HG03039 (cell line): ENCODE data around the gene DNAH8.

Experiments used
- ATAC-seq: cut with Tn5 transposase; IDR thresholded peaks from one replicate; pipeline ENCODE4 v1.9.1; 2021; ENCODE audit warnings: mild to moderate bottlenecking, moderate library complexity; ENCODE audit not compliant: unreplicated experiment

Gene DNAH8

GRCh38 chr6:38944655-38945279 lies 229.7 kb downstream of the DNAH8 start:
- no peak for ATAC-seq

GRCh38 chr6:38955861-38956260 lies 240.8 kb downstream of the DNAH8 start:
- no peak for ATAC-seq

DNA sequence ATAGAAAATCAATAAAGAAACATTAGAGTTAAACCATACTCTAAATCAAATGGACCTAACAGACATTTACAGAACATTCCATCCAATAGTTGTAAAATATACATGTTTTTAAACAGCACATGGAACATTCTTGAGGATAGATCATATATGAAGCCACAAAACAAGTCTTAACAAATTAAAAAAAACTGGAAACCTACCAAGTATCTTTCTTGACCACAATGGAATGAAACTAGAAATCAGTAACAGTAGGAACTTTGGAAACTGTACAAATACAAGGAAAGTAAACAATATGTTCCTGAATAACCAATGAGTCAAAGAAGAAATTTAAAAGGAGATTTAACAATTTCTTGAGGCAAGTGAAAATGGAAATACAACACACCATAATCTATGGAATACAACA lies 242.3 kb downstream of the DNAH8 start:
- no peak for ATAC-seq

- no peak for ATAC-seq
These were observed 244.0 kb downstream of the DNAH8 start for GRCh38 chr6:38959138-38959537.

DNA sequence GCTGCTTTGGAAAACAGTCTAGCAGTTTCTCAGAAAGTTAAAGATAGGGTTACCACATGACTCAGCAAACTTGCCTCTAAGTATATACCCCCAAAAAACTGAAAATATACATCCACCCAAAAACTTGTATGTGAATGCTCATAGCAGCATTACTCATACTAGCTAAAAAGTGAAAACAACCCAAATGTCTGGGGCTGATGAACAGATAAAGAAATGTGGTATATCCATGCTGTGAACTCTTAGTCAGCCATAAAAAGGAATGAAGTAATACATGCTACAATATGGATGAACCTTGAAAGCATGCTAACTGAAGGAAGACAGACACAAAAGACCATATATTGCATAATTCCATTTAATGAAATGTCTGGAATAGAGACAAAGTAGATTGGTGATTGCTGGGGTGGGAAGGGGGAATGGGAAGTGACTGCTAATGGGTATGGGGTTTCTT lies 253.6 kb downstream of the DNAH8 start:
- no peak for ATAC-seq

DNA sequence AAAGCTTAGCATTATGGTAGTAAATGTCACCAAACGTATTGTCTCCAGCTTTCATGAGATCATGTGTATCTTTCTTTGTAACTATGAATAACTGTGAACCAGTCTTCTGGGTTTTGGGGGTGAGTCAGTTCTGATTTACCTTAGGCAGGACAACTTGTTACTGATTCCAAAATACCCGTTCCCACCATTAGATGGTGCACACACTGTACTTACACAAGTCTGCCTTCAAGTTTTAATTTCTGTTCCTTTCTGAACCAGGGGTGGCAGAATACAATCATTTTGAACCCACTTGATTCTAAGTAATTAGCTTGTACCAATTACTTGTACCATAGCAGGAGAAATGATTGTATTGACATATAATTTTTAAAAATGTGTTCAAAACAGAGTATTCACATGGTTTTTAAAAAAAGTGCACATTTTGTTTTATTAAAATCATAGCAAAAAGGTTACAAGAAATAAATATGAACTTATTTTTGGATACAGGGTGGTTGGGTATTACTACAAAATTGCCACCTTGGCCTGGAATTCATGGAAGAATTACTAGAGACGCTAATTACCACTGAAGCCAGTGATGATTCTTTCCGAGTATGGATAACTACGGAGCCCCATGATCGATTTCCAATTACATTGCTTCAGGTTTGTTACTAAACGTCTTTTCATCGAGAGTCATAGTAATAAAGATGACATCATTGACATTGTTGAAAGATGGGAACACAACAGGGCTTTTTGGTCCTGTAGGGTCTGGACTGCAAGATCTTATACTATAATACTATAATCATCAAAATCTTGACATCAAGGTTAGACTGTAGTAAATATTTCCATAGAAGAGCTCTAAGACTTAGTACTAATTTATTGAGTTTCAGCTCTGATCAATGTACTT lies 258.3 kb downstream of the DNAH8 start:
- no peak for ATAC-seq

GRCh38 chr6:38974389-38975151 lies 259.5 kb downstream of the DNAH8 start:
- no peak for ATAC-seq

GRCh38 chr6:38975621-38976049 lies 260.5 kb downstream of the DNAH8 start:
- ATAC-seq: no peak

DNA sequence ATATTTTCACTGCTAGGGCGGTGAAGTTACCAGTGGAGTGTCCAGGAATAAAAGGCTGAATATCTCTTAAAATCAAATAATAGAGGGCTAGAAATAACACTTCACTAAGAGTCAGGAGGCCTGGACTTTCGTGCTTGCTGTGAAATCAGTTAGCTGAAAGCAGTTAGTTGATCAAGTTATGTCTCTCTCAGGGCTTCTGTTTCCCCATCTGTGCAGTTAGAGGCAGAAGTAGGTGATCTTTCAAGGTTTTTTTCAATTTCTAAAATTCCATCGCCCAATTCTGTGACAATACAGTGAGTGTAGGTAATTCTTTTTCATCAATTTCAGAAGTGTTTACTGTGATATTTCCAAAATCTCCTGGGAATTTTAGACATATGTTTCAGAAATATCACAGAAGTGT lies 260.9 kb downstream of the DNAH8 start:
- no peak for ATAC-seq

DNA sequence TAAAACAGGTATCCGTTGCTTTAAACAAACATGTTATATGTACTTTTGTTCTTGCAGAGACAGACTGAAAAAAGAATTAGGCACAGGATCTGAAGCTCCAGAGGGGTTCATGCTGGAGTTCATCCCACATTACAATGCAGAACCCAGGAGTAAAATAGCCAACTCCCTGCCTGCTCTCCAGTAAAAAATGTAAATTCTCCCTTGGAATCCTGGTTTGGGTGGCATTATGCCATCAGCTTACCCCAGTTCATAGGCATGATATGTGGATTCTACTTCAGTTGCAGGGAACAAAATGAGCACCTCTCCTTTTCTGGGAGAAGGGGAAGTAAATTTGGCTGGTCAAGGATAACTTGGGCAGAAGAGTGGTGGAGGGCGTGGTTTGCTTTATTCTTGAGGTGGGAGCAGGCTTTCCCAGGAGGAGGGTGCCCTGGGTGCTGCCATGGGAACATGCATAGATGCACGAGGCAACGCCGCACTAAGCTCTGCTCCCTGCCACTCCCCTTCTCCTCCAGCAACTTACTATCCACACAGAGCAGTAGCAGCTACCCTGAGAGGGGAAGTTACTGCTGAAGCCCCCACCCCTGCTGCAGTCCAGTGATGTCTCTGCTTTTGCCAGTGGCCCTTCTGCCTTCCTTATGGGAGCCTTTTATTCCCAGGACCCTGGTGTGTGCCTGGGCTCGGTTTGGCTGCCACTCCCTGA lies 261.8 kb downstream of the DNAH8 start:
- no peak for ATAC-seq

GRCh38 chr6:38978139-38978704 lies 263.1 kb downstream of the DNAH8 start:
- ATAC-seq: no peak

GRCh38 chr6:38982470-38982869 lies 267.4 kb downstream of the DNAH8 start:
- no peak for ATAC-seq

GRCh38 chr6:38984723-38985122 lies 269.6 kb downstream of the DNAH8 start:
- ATAC-seq: no peak

DNA sequence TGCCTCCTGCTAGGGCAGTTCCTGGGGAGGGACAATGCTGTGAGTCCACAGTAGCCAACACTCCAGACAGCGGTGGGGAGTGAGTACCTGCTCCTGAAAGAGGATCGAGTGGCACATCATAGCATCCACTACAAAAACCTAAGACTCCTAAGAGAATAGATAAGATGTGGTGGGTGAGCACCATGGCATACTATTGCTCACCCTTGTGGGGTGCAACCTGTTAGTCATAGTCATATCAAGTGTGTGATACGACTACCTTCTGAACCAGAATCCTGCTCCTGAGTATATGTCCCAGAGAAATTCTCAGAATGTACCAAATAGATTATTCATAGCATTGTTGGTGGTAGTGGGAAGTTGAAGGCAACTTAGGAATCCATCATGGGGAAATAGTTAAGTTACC lies 270.7 kb downstream of the DNAH8 start:
- ATAC-seq: no peak

DNA sequence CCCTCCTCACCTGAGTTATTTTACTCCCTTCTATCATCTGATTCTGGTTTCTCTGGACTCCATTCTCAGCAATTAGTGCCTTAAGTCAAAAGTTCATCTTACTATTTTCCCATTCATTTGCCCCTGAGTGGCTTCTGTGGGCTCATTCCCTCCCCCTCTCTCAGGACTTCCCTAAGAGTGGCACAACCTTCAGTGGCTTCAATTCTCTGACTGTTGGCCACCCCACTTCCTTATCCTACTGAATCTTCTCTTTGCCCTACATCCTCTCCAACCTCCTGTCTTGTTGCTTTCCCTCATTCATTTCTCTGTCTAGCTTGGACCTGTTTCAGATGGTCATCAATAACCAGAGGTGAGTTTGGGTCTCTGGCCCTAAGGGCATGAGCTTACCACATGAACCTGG lies 272.4 kb downstream of the DNAH8 start:
- no peak for ATAC-seq

DNA sequence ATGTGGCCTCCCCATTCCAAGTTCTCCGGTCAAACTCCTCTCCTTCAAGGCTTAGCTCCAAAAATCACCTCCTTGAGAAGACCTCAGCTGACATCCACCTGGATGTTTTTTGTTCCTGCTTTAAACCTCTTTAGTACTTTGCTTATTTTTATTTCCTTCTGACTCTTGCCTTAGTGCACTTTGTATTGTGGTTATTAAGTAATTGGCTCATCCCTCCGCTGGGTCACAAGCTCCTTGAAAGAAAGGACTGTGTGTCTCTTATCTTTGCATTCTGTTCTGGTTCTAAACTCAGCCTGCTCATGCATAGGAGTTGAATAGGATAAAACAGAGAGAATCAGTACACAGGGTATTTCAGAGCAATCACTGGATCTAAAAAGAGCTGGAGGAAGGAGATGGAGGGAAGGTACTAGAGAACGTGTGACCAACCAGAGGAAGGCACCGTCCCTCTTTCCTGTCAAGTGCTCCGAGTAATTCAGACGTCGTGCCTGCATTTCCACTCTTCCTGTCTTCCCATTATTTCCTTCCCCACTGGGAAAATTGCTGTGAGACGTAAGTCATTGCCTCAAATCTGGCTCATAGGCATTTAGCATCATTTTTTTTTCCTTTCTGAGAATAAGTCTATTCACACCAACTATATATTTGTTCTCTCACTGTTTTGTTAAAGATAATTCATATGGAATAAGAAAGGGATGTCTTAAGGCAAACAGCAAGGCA lies 273.8 kb downstream of the DNAH8 start:
- no peak for ATAC-seq

DNA sequence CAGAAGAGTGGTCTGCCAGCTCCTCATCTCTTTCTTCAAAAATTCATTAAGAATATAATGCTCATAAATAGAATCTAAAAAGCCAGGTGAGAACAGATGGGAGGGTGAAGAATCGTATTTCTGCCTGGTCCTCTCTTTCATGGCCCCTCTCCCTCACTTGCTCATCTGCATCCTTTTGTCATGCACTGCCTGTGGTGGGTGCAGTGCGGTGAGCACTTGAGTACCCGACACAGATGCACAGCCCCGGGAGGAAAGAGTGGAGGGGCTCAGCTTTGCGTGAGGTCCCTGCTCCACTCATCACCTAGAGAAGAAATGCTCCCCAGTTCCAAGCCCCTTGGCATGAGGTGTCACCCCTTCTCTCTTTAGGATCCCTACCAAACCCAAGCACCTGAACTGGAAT lies 275.4 kb downstream of the DNAH8 start:
- ATAC-seq: no peak

GRCh38 chr6:38996676-38997075 lies 281.6 kb downstream of the DNAH8 start:
- ATAC-seq: no peak

- ATAC-seq: no peak
These were observed 282.1 kb downstream of the DNAH8 start for GRCh38 chr6:38997128-38997761.

GRCh38 chr6:39003072-39003471 lies 288.0 kb downstream of the DNAH8 start:
- no peak for ATAC-seq
